Peyer's patch (tissue), 4 donors: Measurements from ENCODE around the gene ZDHHC12. TPM values are rescaled to one million over a fixed set of nuclear protein-coding genes. Genes with fewer than 3 reads are reported as not detected.

Experiments used
- DNase-seq, 3 donors: peaks; one replicate each; pipeline ENCODE4 v3.0.0-alpha.2; 2017 to 2019
- H3K27ac ChIP-seq, 4 donors: fragments of 200-600 bp; sonication (generic); one replicate each; pipeline ENCODE4 v1.5.1; 2016 to 2019
- H3K27me3 ChIP-seq, 2 donors: fragments of 200-600 bp; sonication (generic); one replicate each; pipeline ENCODE4 v1.5.1; 2019
- H3K36me3 ChIP-seq, 3 donors: fragments of 200-600 bp; sonication (generic); one replicate each; pipeline ENCODE4 v1.5.1; 2016 to 2019
- H3K4me1 ChIP-seq, 4 donors: fragments of 200-600 bp; sonication (generic); one replicate each; pipeline ENCODE4 v1.5.1; 2016 to 2019
- H3K4me3 ChIP-seq, 4 donors: fragments of 200-600 bp; sonication (generic); 1 replicate in 3 of 4; 2 replicates in 1 of 4; pipeline ENCODE4 v1.5.1; 2016 to 2019; ENCODE audit warnings: mild to moderate bottlenecking in 1 of 4
- H3K9me3 ChIP-seq, 4 donors: fragments of 200-600 bp; sonication (generic); one replicate each; pipeline ENCODE4 v1.5.1; 2016 to 2019; ENCODE audit warnings: mild to moderate bottlenecking in 1 of 4
- POLR2A ChIP-seq, 2 donors: fragments of 450-650 bp; IDR thresholded peaks; one replicate each; pipeline ENCODE4 v1.5.1; 2017; ENCODE audit warnings: antibody characterized with exemption in 2 of 2, mild to moderate bottlenecking in 2 of 2, moderate library complexity in 2 of 2
- total RNA-seq, 4 donors: library from RNA; depleted of rRNA; stranded (reverse); fragments of >200 nt; gene quantifications; one replicate each; pipeline ENCODE4 v1.1.0, GENCODE V29; 2016
- TF ChIP-seq, protein P1 (sequence below), 6 experiments: fragments of 450-650 bp in 4 of 6; fragments of 200-600 bp in 2 of 6; sonication (generic) in 1 of 6; IDR thresholded peaks; one replicate each; pipeline ENCODE4 v1.5.1; 2017 to 2019; ENCODE audit warnings: antibody characterized with exemption in 6 of 6, mild to moderate bottlenecking in 3 of 6, moderate library complexity in 1 of 6

Gene ZDHHC12
- total RNA-seq, 4 donors from 2014 or later = 21.5 to 177 (median 138) TPM

DNA sequence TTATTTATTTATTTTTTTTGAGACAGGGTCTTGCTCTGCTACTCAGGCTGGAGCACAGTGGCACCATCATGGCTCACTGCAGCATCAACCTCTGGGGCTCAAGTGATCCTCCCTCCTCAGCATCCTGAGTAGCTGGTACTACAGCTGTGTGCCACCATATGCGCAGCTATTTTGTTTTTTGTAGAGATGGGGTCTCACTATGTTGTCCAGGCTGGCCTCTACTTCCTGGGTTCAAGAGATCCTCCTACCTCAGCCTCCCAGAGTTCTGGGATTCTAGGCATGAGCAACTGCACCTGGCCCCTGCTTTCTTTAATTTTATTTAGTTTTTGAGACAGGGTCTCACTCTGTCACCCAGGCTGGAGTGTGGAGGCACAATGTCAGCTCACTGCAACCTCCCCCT, 19.5 kb upstream of the ZDHHC12 start:
- Histone ChIP-seq H3K27ac (no peak overlapping the region), H3K4me1 (no peaks in the 10 kb centered on the region), H3K36me3 (peaks cover 0 to 46% (median 2%) of the 10 kb centered on the region in 3 donors), H3K4me3 (no peak overlapping the region), H3K9me3 (no peaks in the 10 kb centered on the region), H3K27me3 (no peaks in the 10 kb centered on the region)
- TF ChIP-seq, protein P1, sequence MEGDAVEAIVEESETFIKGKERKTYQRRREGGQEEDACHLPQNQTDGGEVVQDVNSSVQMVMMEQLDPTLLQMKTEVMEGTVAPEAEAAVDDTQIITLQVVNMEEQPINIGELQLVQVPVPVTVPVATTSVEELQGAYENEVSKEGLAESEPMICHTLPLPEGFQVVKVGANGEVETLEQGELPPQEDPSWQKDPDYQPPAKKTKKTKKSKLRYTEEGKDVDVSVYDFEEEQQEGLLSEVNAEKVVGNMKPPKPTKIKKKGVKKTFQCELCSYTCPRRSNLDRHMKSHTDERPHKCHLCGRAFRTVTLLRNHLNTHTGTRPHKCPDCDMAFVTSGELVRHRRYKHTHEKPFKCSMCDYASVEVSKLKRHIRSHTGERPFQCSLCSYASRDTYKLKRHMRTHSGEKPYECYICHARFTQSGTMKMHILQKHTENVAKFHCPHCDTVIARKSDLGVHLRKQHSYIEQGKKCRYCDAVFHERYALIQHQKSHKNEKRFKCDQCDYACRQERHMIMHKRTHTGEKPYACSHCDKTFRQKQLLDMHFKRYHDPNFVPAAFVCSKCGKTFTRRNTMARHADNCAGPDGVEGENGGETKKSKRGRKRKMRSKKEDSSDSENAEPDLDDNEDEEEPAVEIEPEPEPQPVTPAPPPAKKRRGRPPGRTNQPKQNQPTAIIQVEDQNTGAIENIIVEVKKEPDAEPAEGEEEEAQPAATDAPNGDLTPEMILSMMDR (IDR thresholded peaks at IDR 0.05) = no peak
- TF ChIP-seq POLR2A (IDR thresholded peaks at IDR 0.05) = no peak
- DNase-seq = no peak

DNA sequence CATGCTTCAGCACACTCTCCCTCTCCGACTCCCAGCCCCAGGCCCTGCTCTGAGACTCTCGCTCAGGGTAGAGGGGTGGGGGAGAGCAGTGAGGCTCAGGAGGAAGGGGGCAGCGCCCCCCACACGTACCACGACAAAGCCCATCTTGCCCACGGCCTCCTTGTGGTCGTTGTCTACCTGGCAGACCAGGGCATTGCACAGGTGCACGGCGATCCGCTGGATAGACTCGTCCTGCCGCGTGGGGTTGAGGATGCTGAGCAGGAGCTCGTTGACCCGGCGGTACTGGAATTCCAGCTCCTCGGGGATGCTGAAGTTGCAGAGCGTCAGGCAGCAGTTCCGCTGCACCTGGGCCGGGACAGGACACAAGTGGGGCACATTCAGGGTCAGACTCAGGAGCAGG, 18.5 kb upstream of the ZDHHC12 start:
- Histone ChIP-seq H3K27ac (no peak overlapping the region), H3K9me3 (no peaks in the 10 kb centered on the region), H3K4me3 (no peak overlapping the region), H3K27me3 (no peaks in the 10 kb centered on the region), H3K4me1 (no peaks in the 10 kb centered on the region), H3K36me3 (peaks cover 0 to 53% (median 2%) of the 10 kb centered on the region in 3 donors)
- DNase-seq = no peak
- TF ChIP-seq, protein P1 (IDR thresholded peaks at IDR 0.05) = no peak
- no peak for TF ChIP-seq POLR2A (IDR thresholded peaks at IDR 0.05)

DNA sequence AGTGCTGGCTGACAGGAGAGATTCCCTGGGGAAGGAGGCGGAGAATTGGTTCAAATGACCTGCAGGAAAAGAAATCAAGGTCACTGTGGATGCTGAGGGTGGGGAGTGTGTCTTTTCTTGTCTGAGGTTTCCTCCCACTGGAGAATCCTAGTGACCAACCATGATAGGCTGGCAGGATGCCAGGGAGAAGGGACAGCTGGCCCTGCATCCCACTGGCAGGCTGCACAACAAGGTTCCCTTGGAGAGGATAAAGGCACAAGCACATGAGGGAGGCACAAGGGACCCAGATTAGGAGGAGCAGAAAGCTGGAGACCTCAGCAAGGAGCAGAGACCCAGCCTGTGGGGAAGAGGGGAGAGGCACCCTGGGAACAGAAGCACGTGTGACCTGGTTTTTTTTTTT, 11.4 kb upstream of the ZDHHC12 start:
- DNase-seq = no peak
- Histone ChIP-seq H3K36me3 (peaks cover 0 to 73% (median 2%) of the 10 kb centered on the region in 3 donors), H3K9me3 (no peaks in the 10 kb centered on the region), H3K27me3 (no peaks in the 10 kb centered on the region), H3K27ac (no peak overlapping the region), H3K4me3 (no peak overlapping the region), H3K4me1 (no peaks in the 10 kb centered on the region)
- TF ChIP-seq POLR2A (IDR thresholded peaks at IDR 0.05) = no peak
- TF ChIP-seq, protein P1 (IDR thresholded peaks at IDR 0.05) = no peak

DNA sequence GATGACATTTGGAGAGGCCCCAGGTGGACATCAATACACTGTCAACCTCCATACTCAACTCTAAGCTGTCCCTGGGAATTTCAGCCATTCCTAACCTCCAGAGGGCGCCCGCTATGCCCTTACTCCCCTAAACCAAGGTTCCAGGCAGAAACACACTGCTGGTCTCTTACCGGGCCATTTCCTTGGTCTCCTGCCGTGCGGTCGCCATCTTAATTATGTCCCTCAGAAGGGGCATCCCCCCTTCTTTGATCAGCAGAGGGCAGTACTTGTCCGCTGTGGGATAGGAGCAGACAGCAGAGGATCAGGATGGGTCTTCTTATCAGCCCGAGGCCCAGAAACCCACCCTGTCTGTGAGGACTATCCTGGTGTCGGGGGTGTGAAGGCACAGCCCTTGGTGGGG, 9.3 kb upstream of the ZDHHC12 start:
- DNase-seq = peak; percentile 36 to 83 (median 73)
- Histone ChIP-seq H3K4me1 (no peaks in the 10 kb centered on the region), H3K27me3 (no peaks in the 10 kb centered on the region), H3K9me3 (no peaks in the 10 kb centered on the region), H3K4me3 (no peak overlapping the region), H3K36me3 (peaks cover 0 to 60% (median 0%) of the 10 kb centered on the region in 3 donors), H3K27ac (peak overlapping the region in 1 of 4 donors; percentile 35)
- TF ChIP-seq, protein P1 (IDR thresholded peaks at IDR 0.05) = peak in 5 of 6 experiments; percentile 15 to 68 (median 60)
- TF ChIP-seq POLR2A (IDR thresholded peaks at IDR 0.05) = no peak

DNA sequence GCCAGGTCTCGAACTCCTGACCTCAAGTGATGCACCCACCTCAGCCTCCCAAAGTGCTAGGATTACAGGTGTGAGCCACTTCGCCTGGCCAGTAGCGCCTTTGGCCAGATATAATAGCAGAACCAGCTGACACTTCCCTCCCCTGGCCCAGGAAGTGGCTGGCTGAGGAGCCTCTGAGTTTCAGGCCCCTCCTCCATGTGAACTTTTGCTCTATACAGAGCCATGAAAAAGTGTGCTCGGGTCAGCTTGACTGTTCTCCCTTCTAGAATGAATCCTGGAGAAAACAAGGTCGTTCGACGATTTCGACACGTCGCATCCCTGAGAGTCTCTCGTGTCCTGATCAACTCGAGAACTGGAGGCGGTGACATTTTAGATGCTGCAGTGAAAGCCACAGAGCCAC, 8.6 kb upstream of the ZDHHC12 start:
- H3K4me3 ChIP-seq = no peak overlapping the region
- TF ChIP-seq, protein P1 (IDR thresholded peaks at IDR 0.05) = no peak
- no peak for TF ChIP-seq POLR2A (IDR thresholded peaks at IDR 0.05)
- no peak overlapping the region for H3K27ac ChIP-seq
- peaks cover 0 to 56% (median 0%) of the 10 kb centered on the region in 3 donors for H3K36me3 ChIP-seq
- no peak for DNase-seq
- no peaks in the 10 kb centered on the region for H3K27me3 ChIP-seq
- no peaks in the 10 kb centered on the region for H3K9me3 ChIP-seq
- no peaks in the 10 kb centered on the region for H3K4me1 ChIP-seq

DNA sequence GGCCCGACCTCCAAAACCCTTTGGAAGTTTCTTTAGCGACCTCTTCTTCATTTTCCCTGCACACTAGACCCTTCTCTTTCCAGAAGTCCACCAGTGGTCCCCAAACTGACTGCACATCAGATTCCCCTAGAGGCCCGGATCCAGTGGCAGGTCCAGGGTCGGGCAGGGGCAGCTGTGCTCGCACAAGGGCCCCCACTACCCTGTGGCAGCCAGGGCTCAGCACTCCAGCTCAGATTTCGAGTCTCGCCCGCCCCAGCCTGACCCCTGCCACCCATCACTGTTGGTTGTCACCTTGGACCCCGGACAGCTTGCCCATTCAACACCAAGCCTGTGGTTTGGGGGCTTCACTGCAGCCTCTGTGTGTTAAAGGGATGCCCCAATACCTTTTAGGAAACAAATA, 7.8 kb upstream of the ZDHHC12 start:
- DNase-seq = no peak
- Histone ChIP-seq H3K36me3 (peaks cover 0 to 47% (median 0%) of the 10 kb centered on the region in 3 donors), H3K27ac (no peak overlapping the region), H3K9me3 (no peaks in the 10 kb centered on the region), H3K4me3 (no peak overlapping the region), H3K4me1 (no peaks in the 10 kb centered on the region), H3K27me3 (no peaks in the 10 kb centered on the region)
- TF ChIP-seq, protein P1 (IDR thresholded peaks at IDR 0.05) = no peak
- no peak for TF ChIP-seq POLR2A (IDR thresholded peaks at IDR 0.05)
